GM18526 (cell line): ENCODE data around the gene CLDN7.

Source experiments
- POLR2A ChIP-seq: IDR thresholded peaks from 3 replicates; pipeline ENCODE4 v1.6.1; 2011; ENCODE audit not compliant: insufficient read length; ENCODE audit errors: extremely low read depth

CLDN7 gene

GRCh38 chr17:7292729-7293128, 30.5 kb upstream of the CLDN7 start:
- TF ChIP-seq POLR2A = no peak

- TF ChIP-seq POLR2A = no peak
Observed at GRCh38 chr17:7292194-7292593, 29.9 kb upstream of the CLDN7 start.

- no peak for TF ChIP-seq POLR2A
Observed at GRCh38 chr17:7290685-7291084, 28.4 kb upstream of the CLDN7 start.

- TF ChIP-seq POLR2A = no peak
Observed at GRCh38 chr17:7290166-7290565, 27.9 kb upstream of the CLDN7 start.

GRCh38 chr17:7289256-7290032, 27.2 kb upstream of the CLDN7 start:
- TF ChIP-seq POLR2A = no peak

GRCh38 chr17:7285679-7286078, 23.4 kb upstream of the CLDN7 start:
- TF ChIP-seq POLR2A = no peak

GRCh38 chr17:7284911-7285310, 22.6 kb upstream of the CLDN7 start:
- no peak for TF ChIP-seq POLR2A

GRCh38 chr17:7283471-7284216, 21.4 kb upstream of the CLDN7 start:
- TF ChIP-seq POLR2A = no peak

GRCh38 chr17:7282752-7283321, 20.6 kb upstream of the CLDN7 start:
- TF ChIP-seq POLR2A = no peak

- no peak for TF ChIP-seq POLR2A
Observed at GRCh38 chr17:7281953-7282751, 19.9 kb upstream of the CLDN7 start.

- no peak for TF ChIP-seq POLR2A
Observed at GRCh38 chr17:7281074-7281952, 19.0 kb upstream of the CLDN7 start, which contains the start of gene SLC2A4. Gene SLC2A4, plus strand, starts transcription at chr17:7281718. Its CDS starts 217 bp downstream, at chr17:7281935.

- no peak for TF ChIP-seq POLR2A
Observed at GRCh38 chr17:7280519-7281073, 18.3 kb upstream of the CLDN7 start.

- TF ChIP-seq POLR2A = no peak
Observed at GRCh38 chr17:7279448-7279847, 17.2 kb upstream of the CLDN7 start.

GRCh38 chr17:7266784-7267183, 4.5 kb upstream of the CLDN7 start:
- no peak for TF ChIP-seq POLR2A

- no peak for TF ChIP-seq POLR2A
Observed at GRCh38 chr17:7263801-7264078, 1.5 kb upstream of the CLDN7 start.
